ENCODE results near the gene NRSN1.

DNA sequence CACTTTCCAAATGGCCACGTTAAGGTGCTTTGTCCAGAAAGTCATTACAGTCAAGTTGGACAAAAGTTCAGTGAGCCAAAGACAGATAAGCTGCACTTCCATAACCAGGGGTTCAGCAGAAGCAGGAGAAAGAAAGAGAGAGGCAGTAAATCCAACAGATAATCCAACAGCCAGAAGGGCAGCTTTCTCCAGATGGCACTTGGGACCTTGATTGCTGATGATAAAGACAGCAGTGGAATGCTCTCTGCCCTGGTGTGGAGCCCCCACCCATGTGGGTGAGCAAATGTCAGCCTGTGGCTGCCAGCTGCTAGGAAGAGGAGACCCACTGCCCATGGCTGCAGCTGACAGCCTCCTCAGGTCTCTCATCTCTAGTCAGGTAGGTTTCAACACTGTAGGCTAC, 18.7 kb upstream of the NRSN1 start:
- TF ChIP-seq POLR2A (IDR thresholded peaks at IDR 0.05) (no peak), POLR2AphosphoS5 (IDR thresholded peaks at IDR 0.05) (no peak), EP300 (IDR thresholded peaks at IDR 0.05) (no peak)
- TF ChIP-seq, protein P1, sequence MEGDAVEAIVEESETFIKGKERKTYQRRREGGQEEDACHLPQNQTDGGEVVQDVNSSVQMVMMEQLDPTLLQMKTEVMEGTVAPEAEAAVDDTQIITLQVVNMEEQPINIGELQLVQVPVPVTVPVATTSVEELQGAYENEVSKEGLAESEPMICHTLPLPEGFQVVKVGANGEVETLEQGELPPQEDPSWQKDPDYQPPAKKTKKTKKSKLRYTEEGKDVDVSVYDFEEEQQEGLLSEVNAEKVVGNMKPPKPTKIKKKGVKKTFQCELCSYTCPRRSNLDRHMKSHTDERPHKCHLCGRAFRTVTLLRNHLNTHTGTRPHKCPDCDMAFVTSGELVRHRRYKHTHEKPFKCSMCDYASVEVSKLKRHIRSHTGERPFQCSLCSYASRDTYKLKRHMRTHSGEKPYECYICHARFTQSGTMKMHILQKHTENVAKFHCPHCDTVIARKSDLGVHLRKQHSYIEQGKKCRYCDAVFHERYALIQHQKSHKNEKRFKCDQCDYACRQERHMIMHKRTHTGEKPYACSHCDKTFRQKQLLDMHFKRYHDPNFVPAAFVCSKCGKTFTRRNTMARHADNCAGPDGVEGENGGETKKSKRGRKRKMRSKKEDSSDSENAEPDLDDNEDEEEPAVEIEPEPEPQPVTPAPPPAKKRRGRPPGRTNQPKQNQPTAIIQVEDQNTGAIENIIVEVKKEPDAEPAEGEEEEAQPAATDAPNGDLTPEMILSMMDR (IDR thresholded peaks at IDR 0.05), result no peak

Data from sigmoid colon (tissue), 4 donors.